H1 (cell line): ENCODE measurements around the gene VPS35. TPM values are rescaled to one million over a fixed set of nuclear protein-coding genes. Genes with fewer than 3 reads are reported as not detected.

Source experiments
- BCL11A ChIP-seq, 2 experiments: IDR thresholded peaks; one replicate each; pipeline ENCODE4 v1.6.1; 2011; ENCODE audit warnings: low read depth in 2 of 2, low read length in 2 of 2, mild to moderate bottlenecking in 2 of 2
- BRCA1 ChIP-seq: IDR thresholded peaks from 2 replicates; pipeline ENCODE4 v1.6.1; 2012; ENCODE audit warnings: low read depth, low read length, improper control_type of control experiment
- CREB1 ChIP-seq: IDR thresholded peaks from 2 replicates; pipeline ENCODE4 v1.6.1; 2012; ENCODE audit warnings: inconsistent platforms
- CTBP2 ChIP-seq: IDR thresholded peaks from 2 replicates; pipeline ENCODE4 v1.7.0; 2011; ENCODE audit warnings: borderline replicate concordance, mild to moderate bottlenecking, moderate library complexity, mixed read lengths, low read length; ENCODE audit not compliant: insufficient read depth, insufficient read length
- GTF2F1 ChIP-seq: IDR thresholded peaks from 2 replicates; pipeline ENCODE4 v1.6.1; 2012; ENCODE audit warnings: low read depth, low read length, improper control_type of control experiment, borderline replicate concordance
- TAF1 ChIP-seq: IDR thresholded peaks from 2 replicates; pipeline ENCODE4 v1.6.1; 2011; ENCODE audit warnings: mild to moderate bottlenecking, low read depth, low read length
- polyA plus RNA-seq, 7 experiments: library from polyadenylated mRNA; depleted of rRNA in 3 of 7; stranded (reverse) in 5 of 7; unstranded in 2 of 7; fragments of >200 nt in 5 of 7; fragments of 200-250 nt in 2 of 7; gene quantifications; 1 replicate in 5 of 7; 2 replicates in 1 of 7; 4 replicates in 1 of 7; pipeline versions ENCODE4 v1.2.1 to v1.2.3, GENCODE V29; 2011 to 2013; ENCODE audit warnings: missing spikeins in 2 of 7, mixed read lengths in 2 of 7
- total RNA-seq: library from RNA; stranded (reverse); fragmentation: NEBNext Ultra II Directional; extraction: Animal tissue kit (Norgen Biotek cat#: 25700); gene quantifications from 2 replicates; pipeline ENCODE4 v1.2.1, GENCODE V29; 2021
- TF ChIP-seq, protein P1 (sequence below), 3 experiments: IDR thresholded peaks; 1 replicate in 2 of 3; 2 replicates in 1 of 3; pipeline versions ENCODE4 v1.5.1 to v1.6.1; 2011; ENCODE audit warnings: low read length in 3 of 3, mild to moderate bottlenecking in 3 of 3, inconsistent platforms in 2 of 3, low read depth in 1 of 3, moderate library complexity in 1 of 3; ENCODE audit not compliant: insufficient read depth in 1 of 3; ENCODE audit errors: control extremely low read depth in 1 of 3
- TF ChIP-seq, protein P2 (sequence below): IDR thresholded peaks from 2 replicates; pipeline ENCODE4 v1.6.1; 2012; ENCODE audit warnings: low read length, inconsistent platforms

Gene VPS35
- total and polyA plus RNA-seq, 2 of the 8 experiments (the other 6 are each of a cell fraction or from before 2014, with no cell fraction given), result 10.3 to 66.9 TPM

GRCh38 chr16:46719528-46719927, 30.6 kb upstream of the VPS35 start (continued):
- TF ChIP-seq, protein P1, sequence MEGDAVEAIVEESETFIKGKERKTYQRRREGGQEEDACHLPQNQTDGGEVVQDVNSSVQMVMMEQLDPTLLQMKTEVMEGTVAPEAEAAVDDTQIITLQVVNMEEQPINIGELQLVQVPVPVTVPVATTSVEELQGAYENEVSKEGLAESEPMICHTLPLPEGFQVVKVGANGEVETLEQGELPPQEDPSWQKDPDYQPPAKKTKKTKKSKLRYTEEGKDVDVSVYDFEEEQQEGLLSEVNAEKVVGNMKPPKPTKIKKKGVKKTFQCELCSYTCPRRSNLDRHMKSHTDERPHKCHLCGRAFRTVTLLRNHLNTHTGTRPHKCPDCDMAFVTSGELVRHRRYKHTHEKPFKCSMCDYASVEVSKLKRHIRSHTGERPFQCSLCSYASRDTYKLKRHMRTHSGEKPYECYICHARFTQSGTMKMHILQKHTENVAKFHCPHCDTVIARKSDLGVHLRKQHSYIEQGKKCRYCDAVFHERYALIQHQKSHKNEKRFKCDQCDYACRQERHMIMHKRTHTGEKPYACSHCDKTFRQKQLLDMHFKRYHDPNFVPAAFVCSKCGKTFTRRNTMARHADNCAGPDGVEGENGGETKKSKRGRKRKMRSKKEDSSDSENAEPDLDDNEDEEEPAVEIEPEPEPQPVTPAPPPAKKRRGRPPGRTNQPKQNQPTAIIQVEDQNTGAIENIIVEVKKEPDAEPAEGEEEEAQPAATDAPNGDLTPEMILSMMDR (IDR thresholded peaks at IDR 0.05; ENCODE audit: control extremely low read depth in 1 of 3, insufficient read depth in 1 of 3, low read depth in 1 of 3, low read length in 3 of 3), result no peak
- no peak for TF ChIP-seq GTF2F1
- TF ChIP-seq CTBP2, result no peak
- TF ChIP-seq BCL11A (IDR thresholded peaks at IDR 0.05; ENCODE audit: low read depth in 2 of 2, low read length in 2 of 2), result no peak
- TF ChIP-seq BRCA1, result no peak
- TF ChIP-seq, protein P2, sequence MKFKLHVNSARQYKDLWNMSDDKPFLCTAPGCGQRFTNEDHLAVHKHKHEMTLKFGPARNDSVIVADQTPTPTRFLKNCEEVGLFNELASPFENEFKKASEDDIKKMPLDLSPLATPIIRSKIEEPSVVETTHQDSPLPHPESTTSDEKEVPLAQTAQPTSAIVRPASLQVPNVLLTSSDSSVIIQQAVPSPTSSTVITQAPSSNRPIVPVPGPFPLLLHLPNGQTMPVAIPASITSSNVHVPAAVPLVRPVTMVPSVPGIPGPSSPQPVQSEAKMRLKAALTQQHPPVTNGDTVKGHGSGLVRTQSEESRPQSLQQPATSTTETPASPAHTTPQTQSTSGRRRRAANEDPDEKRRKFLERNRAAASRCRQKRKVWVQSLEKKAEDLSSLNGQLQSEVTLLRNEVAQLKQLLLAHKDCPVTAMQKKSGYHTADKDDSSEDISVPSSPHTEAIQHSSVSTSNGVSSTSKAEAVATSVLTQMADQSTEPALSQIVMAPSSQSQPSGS, result no peak
- no peak for TF ChIP-seq TAF1
- no peak for TF ChIP-seq CREB1
- TF ChIP-seq, all 59 proteins: peak for 0
